Astrocyte of the cerebellum (primary cell): ENCODE data around the gene TLL2.

ENCODE experiments used
- DNase-seq: peaks from one replicate; pipeline ENCODE4 v3.0.0-alpha.2; 2011; ENCODE audit warnings: low read depth
- H3K4me3 ChIP-seq: 2 replicates; pipeline ENCODE4 v1.5.1; 2011; ENCODE audit warnings: mild to moderate bottlenecking, low read depth, low read length, moderate library complexity
- CTCF ChIP-seq: IDR thresholded peaks from 2 replicates; pipeline ENCODE4 v1.5.1; 2012; ENCODE audit warnings: low read length, low read depth, moderate library complexity, mild to moderate bottlenecking; ENCODE audit errors: missing control alignments
- in situ Hi-C: cut with HindIII; loops from 2 replicates; pipeline ENCODE4 v1.10.0; 2017; ENCODE audit warnings: low sequenced_read_pairs

Gene TLL2

GRCh38 chr10:96500050-96500449 lies 13.7 kb downstream of the TLL2 start:
- in situ Hi-C loops = no loop called here
- DNase-seq = no peak
- no peak overlapping the region for H3K4me3 ChIP-seq
- no peak for TF ChIP-seq CTCF

GRCh38 chr10:96497391-96497790 lies 16.3 kb downstream of the TLL2 start:
- TF ChIP-seq CTCF = no peak
- in situ Hi-C loops = no loop called here

GRCh38 chr10:96496281-96496925 lies 17.3 kb downstream of the TLL2 start:
- no peak overlapping the region for H3K4me3 ChIP-seq
- TF ChIP-seq CTCF = no peak
- DNase-seq = no peak
- in situ Hi-C loops = no loop called here

More at GRCh38 chr10:96497391-96497790, 16.3 kb downstream of the TLL2 start:
- DNase-seq = no peak
- H3K4me3 ChIP-seq = no peak overlapping the region

- TF ChIP-seq CTCF = no peak
- H3K4me3 ChIP-seq = no peak overlapping the region
- no peak for DNase-seq
- in situ Hi-C loops = no loop called here
Observed at GRCh38 chr10:96495544-96495943, 18.2 kb downstream of the TLL2 start.

GRCh38 chr10:96494694-96495093 lies 19.0 kb downstream of the TLL2 start:
- DNase-seq = no peak
- in situ Hi-C loops = no loop called here
- no peak for TF ChIP-seq CTCF
- H3K4me3 ChIP-seq = no peak overlapping the region

GRCh38 chr10:96493871-96494525 lies 19.7 kb downstream of the TLL2 start:
- no peak for DNase-seq
- TF ChIP-seq CTCF = no peak
- no peak overlapping the region for H3K4me3 ChIP-seq
- in situ Hi-C loops = no loop called here
